ENCODE measurements around the gene FTO.

DNA sequence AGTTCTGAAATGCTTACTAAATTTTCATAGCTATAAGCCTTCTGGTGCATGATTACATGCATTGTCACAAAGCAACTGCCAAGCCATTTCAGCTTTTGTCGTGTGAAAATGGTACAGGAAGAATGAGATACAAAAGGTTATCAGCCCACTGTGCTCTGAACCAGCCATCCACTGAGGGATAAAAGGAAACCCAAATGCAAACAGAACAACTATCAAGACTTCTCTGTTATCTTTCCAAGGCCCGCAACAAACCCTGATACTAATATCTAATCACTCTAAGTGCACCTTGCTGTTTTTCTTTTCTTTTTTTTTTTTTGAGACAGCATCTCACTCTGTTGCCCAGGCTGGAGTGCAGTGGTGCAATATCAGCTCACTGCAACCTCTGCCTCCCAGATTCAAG lies 109.0 kb downstream of the FTO start:
- TF ChIP-seq GATA2 (IDR thresholded peaks at IDR 0.05; ENCODE audit: low read depth, low read length) (no peak), GATA3 (IDR thresholded peaks at IDR 0.05; ENCODE audit: low read depth, low read length) (no peak)
